HTERT RPE-1 (cell line): Measurements from ENCODE around the gene SLC41A1.

ENCODE experiments used
- in situ Hi-C: fragments of 300-500 bp; cut with MboI; formaldehyde crosslinking; loops from 4 replicates; pipeline ENCODE4 v1.14.3; 2020; ENCODE audit warnings: low sequenced_read_pairs

Gene SLC41A1

GRCh38 chr1:205760606-205761005 is 52.4 kb downstream of the SLC41A1 start:
- in situ Hi-C loops = no loop called here

- in situ Hi-C loops = no loop called here
Measured at GRCh38 chr1:205756552-205756951, 56.4 kb downstream of the SLC41A1 start.

GRCh38 chr1:205754857-205755256 is 58.1 kb downstream of the SLC41A1 start:
- in situ Hi-C loops = no loop called here

- in situ Hi-C loops = no loop called here
Measured at GRCh38 chr1:205751036-205751651, 61.9 kb downstream of the SLC41A1 start.

- in situ Hi-C loops = no loop called here
Measured at GRCh38 chr1:205750138-205751035, 62.6 kb downstream of the SLC41A1 start, which contains the start of gene NUCKS1. Gene NUCKS1 (minus strand): TSS chr1:205750182. CDS start chr1:205749973, 209 bp downstream.

GRCh38 chr1:205749234-205750137 is 63.5 kb downstream of the SLC41A1 start:
- in situ Hi-C loops = no loop called here

GRCh38 chr1:205748403-205749233 is 64.4 kb downstream of the SLC41A1 start:
- in situ Hi-C loops = no loop called here

GRCh38 chr1:205746757-205747412 is 66.1 kb downstream of the SLC41A1 start:
- in situ Hi-C loops = no loop called here

- in situ Hi-C loops = no loop called here
Measured at GRCh38 chr1:205744403-205744802, 68.6 kb downstream of the SLC41A1 start.

- in situ Hi-C loops = no loop called here
Measured at GRCh38 chr1:205743977-205744376, 69.0 kb downstream of the SLC41A1 start.

GRCh38 chr1:205741681-205742080 is 71.3 kb downstream of the SLC41A1 start:
- in situ Hi-C loops = no loop called here

GRCh38 chr1:205739348-205740160 is 73.4 kb downstream of the SLC41A1 start:
- in situ Hi-C loops = no loop called here
